Lung microvascular endothelial cell (primary cell): ENCODE measurements around the gene LURAP1L. TPM values are rescaled to one million over a fixed set of nuclear protein-coding genes. Genes with fewer than 3 reads are reported as not detected.

Source experiments
- DNase-seq, 2 donors: peaks; one replicate each; pipeline versions ENCODE4 v3.0.0 to v3.0.0-alpha.2; 2010; ENCODE audit warnings: low read depth in 2 of 2
- total RNA-seq: library from RNA; depleted of rRNA; stranded (reverse); fragments of >200 nt; gene quantifications from 2 replicates; pipeline ENCODE4 v1.2.1, GENCODE V29; 2014

The LURAP1L gene, protein sequence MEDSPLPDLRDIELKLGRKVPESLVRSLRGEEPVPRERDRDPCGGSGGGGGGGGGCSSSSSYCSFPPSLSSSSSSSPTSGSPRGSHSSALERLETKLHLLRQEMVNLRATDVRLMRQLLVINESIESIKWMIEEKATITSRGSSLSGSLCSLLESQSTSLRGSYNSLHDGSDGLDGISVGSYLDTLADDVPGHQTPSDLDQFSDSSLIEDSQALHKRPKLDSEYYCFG
- 1.7 and 2.0 TPM in 2 replicates for total RNA-seq

GRCh38 chr9:12774861-12775678 lies at the start of gene LURAP1L:
TSS of gene LURAP1L (plus strand) at chr9:12775020. CDS start at chr9:12775716, 696 bp downstream.
- DNase-seq: peak; percentile 74 to 79

- no peak for DNase-seq
Observed at GRCh38 chr9:12726795-12727194, 48.0 kb upstream of the LURAP1L start.

DNA sequence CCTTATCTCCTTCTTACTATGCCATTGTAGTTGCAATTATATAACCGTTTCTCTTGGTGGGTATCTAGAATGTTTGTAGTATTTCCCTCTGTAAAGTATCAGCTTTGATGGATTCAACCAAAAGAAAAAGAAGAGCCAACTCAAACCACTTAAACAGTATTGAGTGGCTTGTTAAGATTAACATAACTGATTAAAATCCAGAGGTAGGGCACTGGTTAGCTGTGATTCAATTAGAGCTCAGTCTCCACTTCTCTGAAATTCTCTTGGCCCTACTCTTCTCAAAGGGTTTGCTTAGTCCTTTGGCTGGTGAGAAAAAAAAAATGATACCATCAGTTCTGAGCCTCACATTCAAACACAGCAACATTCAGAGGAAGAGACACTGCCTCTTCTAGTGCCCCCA lies 44.6 kb upstream of the LURAP1L start:
- no peak for DNase-seq

DNA sequence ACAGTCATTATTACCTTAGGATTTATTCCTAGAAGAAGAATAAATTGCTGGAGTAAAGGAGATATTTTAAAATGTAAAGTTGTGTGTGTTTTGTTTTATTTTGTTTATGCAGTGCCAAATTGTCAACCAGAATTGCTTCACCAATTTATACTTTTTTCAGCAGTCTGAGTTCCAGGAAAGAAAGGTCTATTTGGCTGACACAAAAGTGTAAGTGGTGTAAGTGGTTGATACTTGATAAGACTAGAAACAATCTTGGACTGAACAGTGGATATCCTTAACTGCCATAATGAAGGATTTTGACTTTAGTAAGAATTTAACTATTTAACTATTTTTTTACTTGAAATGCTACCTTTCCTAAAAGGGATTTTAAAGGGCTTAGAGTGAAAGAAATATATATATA lies 43.9 kb upstream of the LURAP1L start:
- DNase-seq: no peak

DNA sequence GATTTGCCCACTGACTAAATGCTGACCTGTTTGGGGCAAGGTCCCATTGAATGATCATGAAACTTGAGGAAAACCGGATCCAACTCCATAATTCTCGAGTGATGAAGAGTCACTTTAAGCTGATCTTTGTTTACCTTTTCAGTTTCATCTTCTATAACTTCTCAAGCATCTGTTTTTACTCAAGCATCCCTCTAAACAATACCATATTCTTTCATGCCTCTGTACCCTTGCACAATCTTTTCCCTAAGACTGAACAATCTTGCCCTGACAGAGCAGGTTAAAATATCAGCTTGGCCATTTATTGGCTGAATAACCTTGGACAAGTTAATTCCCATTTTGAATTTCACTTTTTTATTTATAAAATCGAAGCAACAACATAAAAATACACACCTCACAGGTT lies 41.8 kb upstream of the LURAP1L start:
- DNase-seq: no peak

DNA sequence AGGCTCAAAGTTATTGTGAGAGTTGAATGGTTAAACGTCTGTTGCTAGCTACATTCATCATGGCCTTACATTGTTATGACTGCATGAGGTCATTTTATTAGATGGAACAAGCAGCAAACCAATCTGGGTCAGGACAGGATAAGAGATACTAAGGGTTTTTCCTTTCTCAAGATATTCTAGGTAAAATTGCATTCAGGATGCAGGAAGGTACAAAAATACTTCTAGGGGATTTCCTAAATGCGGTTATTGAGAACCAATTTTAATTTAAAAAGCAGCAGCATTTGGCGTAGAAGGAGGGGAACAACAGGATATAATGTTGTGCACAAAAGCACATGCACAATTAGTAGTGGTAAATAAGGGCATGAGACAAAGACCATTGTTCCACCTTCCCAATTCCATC lies 39.2 kb upstream of the LURAP1L start:
- peak in 1 of 2 donors; percentile 66 for DNase-seq

GRCh38 chr9:12737871-12738270 lies 36.9 kb upstream of the LURAP1L start:
- no peak for DNase-seq

GRCh38 chr9:12739014-12739652 lies 35.7 kb upstream of the LURAP1L start:
- DNase-seq: no peak

GRCh38 chr9:12740845-12741244 lies 34.0 kb upstream of the LURAP1L start:
- no peak for DNase-seq

DNA sequence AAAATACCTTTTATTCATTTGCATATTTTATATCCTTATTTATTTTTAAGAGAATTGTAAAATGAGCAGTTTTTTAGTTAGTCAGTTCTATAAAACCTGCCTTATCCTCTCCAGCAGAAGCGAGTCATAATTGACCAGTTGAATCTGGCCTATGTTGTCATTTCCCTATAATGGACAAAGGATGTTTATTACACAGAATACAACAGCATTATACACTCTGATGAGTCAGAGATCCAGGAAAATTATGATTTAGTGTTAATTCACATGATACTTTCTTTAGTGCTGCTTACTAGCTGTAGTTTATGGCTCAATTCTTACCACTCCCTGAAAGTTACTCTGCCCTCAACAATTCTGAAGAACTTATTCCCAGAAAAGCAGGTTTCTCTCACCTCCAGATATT lies 26.8 kb upstream of the LURAP1L start:
- peak in 1 of 2 donors; percentile 84 for DNase-seq

DNA sequence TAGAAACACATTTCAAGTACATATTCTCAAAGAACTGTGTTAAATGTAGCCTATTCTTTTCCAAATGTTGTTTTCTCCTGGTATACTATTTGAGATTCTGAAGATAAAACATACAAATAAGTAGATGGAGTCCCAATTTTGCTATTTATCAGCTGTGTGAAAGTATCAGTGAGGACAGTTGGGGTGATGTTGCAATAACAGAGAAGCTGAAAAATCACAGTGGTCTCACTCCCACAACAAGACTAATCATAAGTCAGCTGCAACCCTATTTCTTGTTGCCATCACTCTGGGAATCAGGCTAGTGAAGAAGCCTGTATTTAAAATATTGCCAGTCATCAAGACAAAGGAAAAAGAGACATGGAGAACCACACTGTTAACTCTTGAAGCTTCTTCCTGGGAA lies 25.9 kb upstream of the LURAP1L start:
- no peak for DNase-seq

DNA sequence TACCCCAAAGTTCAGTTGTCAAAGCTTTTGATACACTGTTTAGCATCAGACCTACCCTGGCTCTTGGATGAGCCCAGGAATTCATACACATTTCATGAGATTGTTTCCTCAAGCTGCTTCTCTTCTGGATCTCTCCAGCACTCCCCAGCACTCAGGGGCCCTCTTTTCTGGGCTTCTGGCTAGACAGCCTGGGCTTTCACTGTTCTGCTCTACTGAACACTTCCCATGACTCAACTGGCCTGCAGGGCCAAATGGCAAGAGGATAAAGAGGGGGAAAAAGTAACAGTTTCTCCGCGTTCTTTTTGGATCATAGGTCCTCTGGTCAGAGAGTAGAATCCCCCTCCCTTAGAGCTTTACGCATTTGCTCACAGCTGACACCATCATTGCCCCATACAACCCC lies 20.9 kb upstream of the LURAP1L start:
- DNase-seq: no peak

DNA sequence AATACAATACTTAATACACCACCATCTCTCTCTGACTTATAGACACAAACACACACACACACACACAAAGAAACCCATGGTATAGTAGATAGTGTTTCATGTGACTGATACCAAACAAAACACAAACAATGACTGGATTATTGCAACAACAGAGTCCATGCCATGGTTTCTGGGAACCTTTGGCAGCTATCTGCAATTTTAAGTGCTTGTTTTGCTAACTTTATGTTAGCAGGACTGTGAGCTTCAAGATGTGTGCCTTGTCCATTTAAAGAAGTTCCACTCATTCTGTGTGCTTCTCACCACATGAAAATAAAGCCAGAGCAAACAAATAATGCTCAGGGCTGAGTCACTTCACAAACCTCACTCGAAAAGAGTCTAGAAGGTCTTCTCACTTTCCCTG lies 15.1 kb upstream of the LURAP1L start:
- DNase-seq: no peak

DNA sequence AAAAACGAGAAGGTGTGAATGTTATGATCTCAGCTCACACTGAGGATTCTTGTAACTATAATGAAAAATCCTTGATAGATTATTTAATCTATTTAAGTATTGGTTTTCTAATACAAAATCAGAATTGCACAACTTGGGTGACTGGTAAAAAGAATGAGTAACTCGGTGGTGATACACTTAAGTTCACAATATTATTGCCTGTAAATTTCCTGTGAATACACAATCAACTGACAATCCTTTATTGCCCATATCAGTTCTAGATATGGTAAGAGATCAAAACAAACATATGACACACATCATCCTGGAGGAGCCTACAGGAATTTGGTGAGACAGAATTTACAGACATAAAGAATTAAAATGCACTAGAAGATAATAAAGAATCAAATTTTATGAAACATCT lies 14.1 kb upstream of the LURAP1L start:
- DNase-seq: no peak

GRCh38 chr9:12764150-12764549 lies 10.7 kb upstream of the LURAP1L start:
- DNase-seq: no peak

DNA sequence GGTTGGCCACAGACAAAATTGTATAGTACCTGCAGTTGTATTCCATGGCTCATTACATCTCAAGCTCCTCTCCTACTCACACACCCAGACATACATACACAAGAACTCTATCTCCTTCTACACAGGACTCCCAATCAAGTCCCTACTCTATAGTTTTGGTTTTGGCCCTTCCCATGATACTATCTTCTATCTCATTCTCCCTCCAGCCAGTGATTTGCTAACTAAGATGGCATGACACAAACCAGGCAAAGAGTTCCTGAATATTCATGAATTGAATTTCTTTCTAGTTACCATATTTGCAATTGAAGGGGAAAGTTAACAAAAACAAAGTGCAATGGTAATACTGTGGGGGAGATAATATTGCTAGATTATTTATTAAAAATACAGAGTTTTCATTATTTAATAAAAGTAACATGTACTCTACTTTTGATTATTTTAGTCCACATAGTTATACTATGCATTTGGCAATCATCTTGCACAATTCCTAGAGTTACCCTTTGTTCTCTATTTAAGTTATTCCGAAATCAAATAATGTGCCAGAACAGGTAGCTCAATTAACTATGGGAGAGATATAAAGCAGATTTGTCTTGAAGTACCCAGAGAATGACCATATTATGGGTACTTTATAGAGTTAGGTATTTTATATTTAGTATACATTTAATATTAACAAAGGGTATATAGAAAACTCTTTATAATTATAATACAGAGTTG lies 9.6 kb upstream of the LURAP1L start:
- DNase-seq: no peak

- DNase-seq: no peak
Observed at GRCh38 chr9:12766357-12766756, 8.5 kb upstream of the LURAP1L start.

DNA sequence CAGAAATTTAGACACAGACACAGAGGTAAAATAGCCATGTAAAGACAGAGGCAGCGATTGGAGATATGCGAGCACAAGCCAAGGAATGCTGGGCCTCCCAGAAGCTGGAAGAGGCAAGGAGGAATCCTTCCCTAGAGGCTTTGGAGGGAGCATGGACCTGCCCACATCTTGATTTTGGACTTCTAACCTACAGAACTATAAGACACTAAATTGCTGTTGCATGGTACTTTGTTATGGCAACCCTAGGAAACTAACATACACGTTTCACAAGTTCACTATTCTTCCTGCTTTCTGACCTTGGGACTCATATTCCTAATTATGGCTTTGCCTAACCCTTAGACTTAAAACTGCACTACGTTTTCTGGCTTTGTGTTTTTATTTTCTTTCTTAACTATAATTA lies 4.6 kb upstream of the LURAP1L start:
- no peak for DNase-seq

GRCh38 chr9:12771891-12772290 lies 2.9 kb upstream of the LURAP1L start:
- peak; percentile 26 to 75 for DNase-seq

DNA sequence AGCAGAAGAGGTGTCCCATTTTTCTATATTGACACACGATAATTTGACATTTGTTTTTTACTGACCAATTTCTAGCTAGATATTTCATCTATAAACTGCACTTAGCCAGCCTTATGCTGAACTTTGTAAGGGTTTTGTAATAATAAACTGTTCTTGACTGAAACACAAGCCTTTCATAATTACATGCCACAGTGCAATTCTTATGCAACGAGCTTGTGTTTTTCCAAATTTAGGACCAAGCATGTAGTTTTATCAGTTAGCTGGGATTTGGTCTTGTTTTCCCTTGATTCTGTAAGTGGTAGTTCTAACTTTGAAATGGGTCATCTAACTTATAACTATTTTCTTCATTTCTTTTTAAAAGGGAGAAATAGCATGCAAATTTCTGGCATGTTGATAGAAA lies 1.3 kb upstream of the LURAP1L start:
- no peak for DNase-seq

- peak; percentile 62 to 89 for DNase-seq
Observed at GRCh38 chr9:12775679-12776512, 1.1 kb downstream of the LURAP1L start.
